CD1c-positive myeloid dendritic cell (primary cell): ENCODE results near the gene RASGRP1.

ENCODE experiments used
- DNase-seq: peaks from one replicate; pipeline ENCODE4 v3.0.0-alpha.2; 2016; ENCODE audit errors: extremely low spot score

Gene RASGRP1

GRCh38 chr15:38459480-38459879 is 105.1 kb downstream of the RASGRP1 start:
- no peak for DNase-seq

- DNase-seq: no peak
Observed at GRCh38 chr15:38458646-38459045, 106.0 kb downstream of the RASGRP1 start.

DNA sequence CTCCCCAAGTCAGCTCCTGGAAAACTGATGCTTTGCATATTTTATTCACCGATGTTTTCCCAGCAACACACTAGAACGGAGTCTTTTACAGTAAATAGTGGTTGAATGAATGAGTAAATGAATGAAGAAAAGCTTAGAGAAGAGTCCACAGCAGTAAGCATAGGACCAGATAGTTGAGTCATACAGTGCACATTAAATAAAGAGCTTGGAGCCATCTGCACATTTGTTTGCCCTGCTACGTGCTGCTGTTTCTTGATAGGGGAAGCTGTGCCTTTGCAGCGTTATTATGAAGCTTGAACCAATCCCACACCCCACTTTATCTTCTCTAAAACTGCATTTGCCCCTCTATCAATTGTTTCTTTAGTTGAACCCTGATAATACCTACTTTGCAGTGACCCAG is 109.5 kb downstream of the RASGRP1 start:
- peak; percentile 8 for DNase-seq

- DNase-seq: no peak
Observed at GRCh38 chr15:38454696-38455090, 109.9 kb downstream of the RASGRP1 start.

DNA sequence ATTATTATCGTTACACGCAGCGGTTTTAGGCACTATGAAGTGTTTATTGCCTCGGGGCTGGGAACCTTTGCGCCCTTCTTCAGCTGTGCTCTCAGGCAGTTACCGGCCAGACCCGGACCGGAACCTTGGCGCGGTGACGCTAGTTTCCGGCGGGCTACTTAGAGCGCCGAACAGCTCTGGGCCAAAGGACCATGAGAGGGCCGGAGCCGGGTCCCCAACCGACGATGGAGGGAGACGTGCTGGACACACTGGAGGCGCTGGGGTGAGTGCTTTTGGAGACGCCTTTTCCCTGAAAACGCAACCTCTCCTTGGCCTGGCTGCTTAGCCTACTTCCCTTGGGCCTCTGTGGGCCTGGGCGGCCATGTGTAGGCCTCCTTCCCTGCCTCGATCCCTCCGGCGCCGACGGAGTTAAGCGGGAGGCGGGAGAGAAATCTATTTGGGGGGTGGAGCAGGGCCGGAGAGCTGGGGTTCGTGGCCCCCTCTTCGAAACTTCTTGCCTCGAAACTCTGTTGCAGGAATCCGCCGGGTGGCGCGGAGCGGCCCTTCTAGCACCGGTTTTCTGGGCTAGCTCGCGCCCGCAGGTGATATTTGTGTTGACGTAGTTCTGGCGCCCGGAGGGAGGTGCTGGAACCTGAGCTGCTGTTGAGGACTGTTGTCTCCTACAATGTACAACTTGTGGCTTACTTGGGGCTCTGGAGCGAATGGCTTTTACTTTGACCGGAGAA is 110.5 kb downstream of the RASGRP1 start, which contains the start of gene FAM98B:
Gene FAM98B (plus strand): TSS at position 157 of the 725 bp plus-strand sequence. CDS start 35 bp downstream, at position 192.
- peak; percentile 90 for DNase-seq

- DNase-seq: no peak
Observed at GRCh38 chr15:38441130-38441519, 123.5 kb downstream of the RASGRP1 start.

DNA sequence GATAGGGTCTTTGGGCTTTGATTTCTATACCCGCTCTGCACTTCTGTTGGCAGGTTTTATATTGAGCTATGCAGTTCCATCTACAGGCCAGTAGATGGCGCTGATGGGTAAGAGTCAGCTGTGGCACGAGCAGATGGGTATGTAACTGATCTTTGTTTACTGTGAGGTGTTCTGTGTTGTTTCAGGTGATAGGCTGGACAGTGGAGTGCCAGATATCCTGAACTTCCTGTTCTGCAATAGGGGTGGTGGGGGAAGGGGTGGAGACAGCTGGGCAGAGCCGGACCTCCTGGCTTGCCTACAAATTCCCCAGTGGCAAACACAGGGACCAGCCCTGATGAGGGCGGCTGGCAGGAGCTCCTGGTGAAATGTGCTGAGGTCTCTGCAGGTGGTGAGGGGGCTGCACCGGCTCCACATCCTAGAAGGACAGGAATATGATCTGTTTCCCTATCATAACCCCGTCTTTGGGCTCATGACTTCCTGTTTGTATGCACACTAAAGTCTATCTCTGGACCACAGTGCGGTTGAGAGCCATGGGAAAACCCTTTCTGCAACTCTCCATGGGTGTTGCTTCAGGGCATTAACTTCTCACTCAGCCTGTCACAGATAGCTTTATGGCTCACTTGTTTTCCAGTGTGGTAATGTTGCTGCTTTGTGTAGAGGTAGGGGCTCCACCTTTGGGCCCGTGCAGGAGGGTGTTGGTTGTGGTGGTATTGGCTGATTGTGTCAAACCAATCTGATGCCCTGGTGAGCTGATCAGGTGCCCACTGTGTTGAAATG is 124.1 kb downstream of the RASGRP1 start:
- peak; percentile 76 for DNase-seq
